HepG2 (cell line): Measurements from ENCODE around the gene TRAPPC3. TPM values are rescaled to one million over a fixed set of nuclear protein-coding genes. Genes with fewer than 3 reads are reported as not detected.

Source experiments
- FOSL2 ChIP-seq: sonication (generic); formaldehyde crosslinking; IDR thresholded peaks from 2 replicates; pipeline ENCODE4 v1.4.0; 2020; ENCODE audit warnings: missing genetic modification reagents
- IRF2 ChIP-seq: IDR thresholded peaks from 2 replicates; pipeline ENCODE4 v1.6.1; 2018; ENCODE audit warnings: missing genetic modification reagents, missing compliant biosample characterization
- ISL2 ChIP-seq: sonication (generic); formaldehyde crosslinking; IDR thresholded peaks from 2 replicates; pipeline ENCODE4 v1.5.0; 2020; ENCODE audit warnings: missing genetic modification reagents
- KAT7 ChIP-seq: IDR thresholded peaks from 2 replicates; pipeline ENCODE4 v1.6.1; 2018; ENCODE audit warnings: borderline replicate concordance, missing compliant biosample characterization
- REL ChIP-seq: sonication (generic); formaldehyde crosslinking; conservative IDR thresholded peaks from 2 replicates; pipeline ENCODE4 v1.8.0; 2022; ENCODE audit warnings: mild to moderate bottlenecking, missing genetic modification reagents, moderate library complexity
- SKIL ChIP-seq: sonication (generic); formaldehyde crosslinking; IDR thresholded peaks from 2 replicates; pipeline ENCODE4 v1.8.0; 2022; ENCODE audit warnings: missing genetic modification reagents, mild to moderate bottlenecking, moderate library complexity, borderline replicate concordance
- SNAPC2 ChIP-seq: sonication (generic); formaldehyde crosslinking; IDR thresholded peaks from 2 replicates; pipeline ENCODE4 v1.8.1; 2022; ENCODE audit warnings: mild to moderate bottlenecking, missing genetic modification reagents
- TBX3 ChIP-seq: fragments of 450-650 bp; IDR thresholded peaks from 2 replicates; pipeline ENCODE4 v1.6.1; 2017; ENCODE audit warnings: antibody characterized with exemption, mild to moderate bottlenecking, inconsistent platforms, borderline replicate concordance
- TIGD3 ChIP-seq: sonication (generic); formaldehyde crosslinking; IDR thresholded peaks from 2 replicates; pipeline ENCODE4 v1.5.1; 2020; ENCODE audit warnings: mild to moderate bottlenecking, missing genetic modification reagents, borderline replicate concordance
- U2AF2 ChIP-seq: fragments of 200-400 bp; formaldehyde crosslinking; IDR thresholded peaks from 2 replicates; pipeline ENCODE4 v1.6.1; 2017; ENCODE audit warnings: low read depth, mild to moderate bottlenecking, low read length
- XBP1 ChIP-seq: sonication (generic); formaldehyde crosslinking; IDR thresholded peaks from 2 replicates; pipeline ENCODE4 v1.5.0; 2020; ENCODE audit warnings: missing genetic modification reagents
- ZFY ChIP-seq: sonication (generic); formaldehyde crosslinking; IDR thresholded peaks from 2 replicates; pipeline ENCODE4 v1.4.0; 2020; ENCODE audit warnings: missing genetic modification reagents
- ZNF205 ChIP-seq: IDR thresholded peaks from 2 replicates; pipeline ENCODE4 v1.6.1; 2018; ENCODE audit warnings: missing biosample characterization, missing genetic modification reagents
- ZNF276 ChIP-seq: sonication (generic); formaldehyde crosslinking; IDR thresholded peaks from 2 replicates; pipeline ENCODE4 v1.4.0; 2020; ENCODE audit warnings: mild to moderate bottlenecking, low read depth, missing genetic modification reagents
- ZNF33A ChIP-seq: sonication (generic); formaldehyde crosslinking; IDR thresholded peaks from 2 replicates; pipeline ENCODE4 v1.5.1; 2020; ENCODE audit warnings: missing genetic modification reagents, mild to moderate bottlenecking, moderate library complexity, borderline replicate concordance
- ZNF382 ChIP-seq: sonication (generic); formaldehyde crosslinking; IDR thresholded peaks from 2 replicates; pipeline ENCODE4 v1.5.0; 2020; ENCODE audit warnings: missing genetic modification reagents, mild to moderate bottlenecking, borderline replicate concordance
- ZNF383 ChIP-seq: sonication (generic); formaldehyde crosslinking; IDR thresholded peaks from 2 replicates; pipeline ENCODE4 v1.4.0; 2020; ENCODE audit warnings: missing genetic modification reagents, mild to moderate bottlenecking, borderline replicate concordance
- ZNF546 ChIP-seq: sonication (generic); formaldehyde crosslinking; conservative IDR thresholded peaks from 2 replicates; pipeline ENCODE4 v1.8.1; 2023; ENCODE audit warnings: mild to moderate bottlenecking, missing genetic modification reagents
- ZNF629 ChIP-seq: sonication (generic); formaldehyde crosslinking; conservative IDR thresholded peaks from 2 replicates; pipeline ENCODE4 v1.5.0; 2020; ENCODE audit warnings: missing genetic modification reagents
- ZSCAN31 ChIP-seq: sonication (generic); formaldehyde crosslinking; IDR thresholded peaks from 2 replicates; pipeline ENCODE4 v1.5.0; 2020; ENCODE audit warnings: low read depth, mild to moderate bottlenecking, missing genetic modification reagents
- polyA plus RNA-seq, 8 experiments: library from polyadenylated mRNA; depleted of rRNA in 3 of 8; stranded (reverse) in 7 of 8; unstranded in 1 of 8; fragments of >200 nt; fragmentation: Illumina TruSeq in 4 of 8; extraction: Trizol in 4 of 8; gene quantifications; 2 replicates each; pipeline versions ENCODE4 v1.2.1 to v1.2.3, GENCODE V29; 2011 to 2016; ENCODE audit warnings: low read depth in 4 of 8, missing spikeins in 1 of 8, mixed read lengths in 1 of 8; ENCODE audit not compliant: insufficient read depth in 1 of 8
- total RNA-seq, 5 experiments: library from RNA; depleted of rRNA; stranded (reverse); fragments of >200 nt; fragmentation: Illumina TruSeq; extraction: Trizol; gene quantifications; 2 replicates each; pipeline ENCODE4 v1.2.3, GENCODE V29; 2016; ENCODE audit warnings: low read depth in 1 of 5
- TF ChIP-seq, protein P1 (sequence below), 2 experiments: IDR thresholded peaks; 2 replicates each; pipeline ENCODE4 v1.6.1; 2011 to 2012; ENCODE audit warnings: low read length in 2 of 2, borderline replicate concordance in 1 of 2, low read depth in 1 of 2, mild to moderate bottlenecking in 1 of 2, moderate library complexity in 1 of 2

The TRAPPC3 gene
- total and polyA plus RNA-seq, 2 of the 13 experiments (the other 11 are each of a cell fraction or from before 2014, with no cell fraction given): 53.7 to 62.4 TPM

- TF ChIP-seq ZNF382 (no peak), ZNF383 (CRISPR knock-in tag) (no peak), U2AF2 (no peak), REL (CRISPR knock-in tag) (no peak), XBP1 (CRISPR knock-in tag) (no peak), TIGD3 (CRISPR knock-in tag) (no peak), ZNF205 (CRISPR knock-in tag) (no peak), TBX3 (no peak), SKIL (CRISPR knock-in tag) (0 out of 2 replicates have a peak, but pooled peaks have one; percentile 38), ZNF33A (CRISPR knock-in tag) (no peak), ISL2 (peak; percentile 26; the same call in 1 of the 2 replicates), SNAPC2 (CRISPR knock-in tag) (no peak), ZNF629 (CRISPR knock-in tag) (no peak), ZSCAN31 (CRISPR knock-in tag) (no peak), ZFY (CRISPR knock-in tag) (no peak; the same call in 1 of the 2 replicates), FOSL2 (CRISPR knock-in tag) (peak; percentile 11; the same call in 1 of the 2 replicates), KAT7 (no peak), ZNF276 (CRISPR knock-in tag) (no peak), IRF2 (CRISPR knock-in tag) (no peak), ZNF546 (CRISPR knock-in tag) (no peak)
- TF ChIP-seq, protein P1, sequence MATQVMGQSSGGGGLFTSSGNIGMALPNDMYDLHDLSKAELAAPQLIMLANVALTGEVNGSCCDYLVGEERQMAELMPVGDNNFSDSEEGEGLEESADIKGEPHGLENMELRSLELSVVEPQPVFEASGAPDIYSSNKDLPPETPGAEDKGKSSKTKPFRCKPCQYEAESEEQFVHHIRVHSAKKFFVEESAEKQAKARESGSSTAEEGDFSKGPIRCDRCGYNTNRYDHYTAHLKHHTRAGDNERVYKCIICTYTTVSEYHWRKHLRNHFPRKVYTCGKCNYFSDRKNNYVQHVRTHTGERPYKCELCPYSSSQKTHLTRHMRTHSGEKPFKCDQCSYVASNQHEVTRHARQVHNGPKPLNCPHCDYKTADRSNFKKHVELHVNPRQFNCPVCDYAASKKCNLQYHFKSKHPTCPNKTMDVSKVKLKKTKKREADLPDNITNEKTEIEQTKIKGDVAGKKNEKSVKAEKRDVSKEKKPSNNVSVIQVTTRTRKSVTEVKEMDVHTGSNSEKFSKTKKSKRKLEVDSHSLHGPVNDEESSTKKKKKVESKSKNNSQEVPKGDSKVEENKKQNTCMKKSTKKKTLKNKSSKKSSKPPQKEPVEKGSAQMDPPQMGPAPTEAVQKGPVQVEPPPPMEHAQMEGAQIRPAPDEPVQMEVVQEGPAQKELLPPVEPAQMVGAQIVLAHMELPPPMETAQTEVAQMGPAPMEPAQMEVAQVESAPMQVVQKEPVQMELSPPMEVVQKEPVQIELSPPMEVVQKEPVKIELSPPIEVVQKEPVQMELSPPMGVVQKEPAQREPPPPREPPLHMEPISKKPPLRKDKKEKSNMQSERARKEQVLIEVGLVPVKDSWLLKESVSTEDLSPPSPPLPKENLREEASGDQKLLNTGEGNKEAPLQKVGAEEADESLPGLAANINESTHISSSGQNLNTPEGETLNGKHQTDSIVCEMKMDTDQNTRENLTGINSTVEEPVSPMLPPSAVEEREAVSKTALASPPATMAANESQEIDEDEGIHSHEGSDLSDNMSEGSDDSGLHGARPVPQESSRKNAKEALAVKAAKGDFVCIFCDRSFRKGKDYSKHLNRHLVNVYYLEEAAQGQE (IDR thresholded peaks at IDR 0.05; ENCODE audit: borderline replicate concordance in 1 of 2, low read depth in 1 of 2, low read length in 2 of 2): no peak
Measured at GRCh38 chr1:36156329-36157114, 7.2 kb upstream of the TRAPPC3 start (continued).
